OCI-LY1 (cell line): ENCODE data around the gene SLC7A14.

Experiments used
- H2AFZ ChIP-seq: fragments of 200-600 bp; sonication (generic), shearing (Covaris generic); 2 replicates; pipeline ENCODE4 v1.6.0; 2014; ENCODE audit warnings: antibody characterized with exemption, mild to moderate bottlenecking, low read length
- H3F3A ChIP-seq: fragments of 200-600 bp; sonication (generic), shearing (Covaris generic); 2 replicates; pipeline ENCODE4 v1.6.0; 2014; ENCODE audit warnings: mild to moderate bottlenecking, antibody characterized with exemption, low read length, moderate library complexity; ENCODE audit not compliant: insufficient read depth
- H3K27ac ChIP-seq: fragments of 200-600 bp; sonication (generic); 2 replicates; pipeline ENCODE4 v1.5.1; 2014; ENCODE audit warnings: low read length, mixed run types, mild to moderate bottlenecking, low read depth; ENCODE audit not compliant: poor library complexity, severe bottlenecking
- H3K27me3 ChIP-seq: fragments of 200-600 bp; sonication (generic); 2 replicates; pipeline ENCODE4 v1.6.0; 2014; ENCODE audit warnings: antibody characterized with exemption, mild to moderate bottlenecking, low read length, moderate library complexity; ENCODE audit not compliant: insufficient read depth
- H3K36me3 ChIP-seq: fragments of 200-600 bp; sonication (generic); 2 replicates; pipeline ENCODE4 v1.6.1; 2014; ENCODE audit warnings: mild to moderate bottlenecking, antibody characterized with exemption, low read length, moderate library complexity, mixed read lengths; ENCODE audit not compliant: insufficient read depth
- H3K4me1 ChIP-seq: fragments of 200-600 bp; sonication (generic); 2 replicates; pipeline ENCODE4 v1.5.1; 2014; ENCODE audit warnings: mild to moderate bottlenecking, low read length, moderate library complexity; ENCODE audit not compliant: insufficient read depth, severe bottlenecking
- H3K4me2 ChIP-seq: fragments of 200-600 bp; sonication (generic), shearing (Covaris generic); 2 replicates; pipeline ENCODE4 v1.6.1; 2014; ENCODE audit warnings: low read length
- H3K4me3 ChIP-seq: fragments of 200-600 bp; sonication (generic); 2 replicates; pipeline ENCODE4 v1.5.1; 2014; ENCODE audit warnings: low read length, low read depth, mild to moderate bottlenecking, mixed read lengths; ENCODE audit not compliant: poor library complexity, severe bottlenecking
- H3K79me2 ChIP-seq: fragments of 200-600 bp; shearing (Covaris generic); 2 replicates; pipeline ENCODE4 v1.6.1; 2016; ENCODE audit warnings: mixed run types, low read length, mixed read lengths; ENCODE audit not compliant: insufficient read depth
- H3K9ac ChIP-seq: fragments of 200-600 bp; sonication (generic), shearing (Covaris generic); 2 replicates; pipeline ENCODE4 v1.6.1; 2014; ENCODE audit warnings: mild to moderate bottlenecking, low read length, mixed read lengths
- H3K9me2 ChIP-seq: fragments of 200-600 bp; sonication (generic), shearing (Covaris generic); 2 replicates; pipeline ENCODE4 v1.6.1; 2014; ENCODE audit warnings: low read depth, mild to moderate bottlenecking, low read length, mixed read lengths
- H3K9me3 ChIP-seq: fragments of 200-600 bp; shearing (Covaris generic); 2 replicates; pipeline ENCODE4 v1.6.1; 2014; ENCODE audit warnings: low read length, mixed read lengths
- H4K20me1 ChIP-seq: fragments of 200-600 bp; sonication (generic), shearing (Covaris generic); 2 replicates; pipeline ENCODE4 v1.6.0; 2016; ENCODE audit warnings: mild to moderate bottlenecking, low read length; ENCODE audit not compliant: insufficient read depth
- EZH2 ChIP-seq: fragments of 200-600 bp; sonication (generic), shearing (Covaris generic); IDR thresholded peaks from 2 replicates; pipeline ENCODE4 v1.8.0; 2017; ENCODE audit warnings: borderline replicate concordance, mixed run types, mild to moderate bottlenecking, antibody characterized with exemption, low read length, moderate library complexity, mixed read lengths
- TF ChIP-seq, protein P1 (sequence below): fragments of 200-600 bp; sonication (generic), shearing (Covaris generic); IDR thresholded peaks from 2 replicates; pipeline ENCODE4 v1.5.1; 2017; ENCODE audit warnings: mild to moderate bottlenecking, antibody characterized with exemption, low read length, moderate library complexity, mixed read lengths

Gene SLC7A14

DNA sequence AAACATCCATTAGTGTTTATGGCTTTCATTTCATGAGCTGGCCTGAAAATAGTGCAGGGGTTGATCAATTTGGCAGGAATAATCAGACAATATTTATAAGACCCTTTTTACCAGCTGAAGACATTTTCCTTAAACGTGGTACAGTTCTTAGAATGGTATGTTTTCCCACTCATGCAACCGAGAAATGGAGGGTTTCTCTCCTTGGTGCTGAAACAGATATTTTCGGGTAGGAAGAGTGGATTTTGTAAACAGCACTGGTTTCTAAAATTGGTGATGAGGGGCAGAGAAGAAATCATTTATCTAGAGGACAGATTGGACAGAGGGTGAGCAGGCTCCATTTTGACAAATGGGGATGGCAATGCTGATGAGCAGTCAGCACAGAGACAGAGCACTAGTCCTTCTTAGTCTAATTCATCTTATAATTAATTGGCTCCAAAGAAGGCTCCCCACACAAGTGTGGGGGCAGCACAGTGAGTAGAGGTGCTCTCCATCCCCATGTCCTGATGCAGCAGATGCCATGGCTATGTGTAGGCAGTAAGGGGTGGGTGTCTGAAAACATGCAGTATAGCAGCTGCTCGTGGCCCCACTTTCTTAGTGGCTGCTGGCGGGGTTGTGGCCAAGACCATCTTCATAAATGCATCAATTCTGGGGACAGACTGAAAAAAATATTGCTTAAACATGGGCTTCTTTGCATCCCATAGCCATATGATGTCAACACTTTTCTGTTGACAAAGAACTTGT, 18.1 kb upstream of the SLC7A14 start:
- no peaks in the 10 kb centered on the region for H3K36me3 ChIP-seq
- no peaks in the 10 kb centered on the region for H3K79me2 ChIP-seq
- H3K4me2 ChIP-seq = no peak overlapping the region
- H3K9me3 ChIP-seq = no peaks in the 10 kb centered on the region
- no peaks in the 10 kb centered on the region for H3K4me1 ChIP-seq
- no peak overlapping the region for H3K9ac ChIP-seq
- no peaks in the 10 kb centered on the region for H3F3A ChIP-seq
- H3K27ac ChIP-seq = no peak overlapping the region
- no peaks in the 10 kb centered on the region for H3K27me3 ChIP-seq
- no peak overlapping the region for H2AFZ ChIP-seq
- no peak overlapping the region for H3K4me3 ChIP-seq
- TF ChIP-seq EZH2 = no peak
- TF ChIP-seq, protein P1, sequence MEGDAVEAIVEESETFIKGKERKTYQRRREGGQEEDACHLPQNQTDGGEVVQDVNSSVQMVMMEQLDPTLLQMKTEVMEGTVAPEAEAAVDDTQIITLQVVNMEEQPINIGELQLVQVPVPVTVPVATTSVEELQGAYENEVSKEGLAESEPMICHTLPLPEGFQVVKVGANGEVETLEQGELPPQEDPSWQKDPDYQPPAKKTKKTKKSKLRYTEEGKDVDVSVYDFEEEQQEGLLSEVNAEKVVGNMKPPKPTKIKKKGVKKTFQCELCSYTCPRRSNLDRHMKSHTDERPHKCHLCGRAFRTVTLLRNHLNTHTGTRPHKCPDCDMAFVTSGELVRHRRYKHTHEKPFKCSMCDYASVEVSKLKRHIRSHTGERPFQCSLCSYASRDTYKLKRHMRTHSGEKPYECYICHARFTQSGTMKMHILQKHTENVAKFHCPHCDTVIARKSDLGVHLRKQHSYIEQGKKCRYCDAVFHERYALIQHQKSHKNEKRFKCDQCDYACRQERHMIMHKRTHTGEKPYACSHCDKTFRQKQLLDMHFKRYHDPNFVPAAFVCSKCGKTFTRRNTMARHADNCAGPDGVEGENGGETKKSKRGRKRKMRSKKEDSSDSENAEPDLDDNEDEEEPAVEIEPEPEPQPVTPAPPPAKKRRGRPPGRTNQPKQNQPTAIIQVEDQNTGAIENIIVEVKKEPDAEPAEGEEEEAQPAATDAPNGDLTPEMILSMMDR = no peak
- no peaks in the 10 kb centered on the region for H4K20me1 ChIP-seq
- no peaks in the 10 kb centered on the region for H3K9me2 ChIP-seq

DNA sequence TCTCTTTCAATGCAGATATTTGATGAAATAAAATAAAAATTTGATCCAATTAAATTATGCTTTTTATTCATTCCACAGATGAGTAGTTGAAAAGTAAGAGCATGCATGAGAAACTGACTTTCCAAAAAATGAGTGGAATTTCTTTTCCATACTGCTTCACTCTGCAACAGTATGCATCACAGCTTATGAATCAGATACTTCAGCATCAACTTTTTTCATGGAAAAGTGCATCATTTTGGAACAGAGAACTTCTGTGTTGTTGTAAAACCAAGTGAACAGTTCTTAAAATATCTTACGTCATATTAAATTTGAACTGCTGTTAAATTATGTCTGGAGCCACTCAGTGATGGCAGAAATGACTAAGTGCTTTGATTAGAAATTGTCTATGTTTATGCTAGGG, 16.7 kb upstream of the SLC7A14 start:
- Histone ChIP-seq H3K9me3 (no peaks in the 10 kb centered on the region), H3K4me2 (no peak overlapping the region), H3K36me3 (no peaks in the 10 kb centered on the region), H3K4me1 (no peaks in the 10 kb centered on the region), H4K20me1 (no peaks in the 10 kb centered on the region), H3K9me2 (no peaks in the 10 kb centered on the region), H3K27me3 (no peaks in the 10 kb centered on the region), H3F3A (no peaks in the 10 kb centered on the region), H3K9ac (no peak overlapping the region), H3K79me2 (no peaks in the 10 kb centered on the region), H2AFZ (no peak overlapping the region), H3K27ac (no peak overlapping the region), H3K4me3 (no peak overlapping the region)
- TF ChIP-seq EZH2 = no peak
- TF ChIP-seq, protein P1 = no peak

DNA sequence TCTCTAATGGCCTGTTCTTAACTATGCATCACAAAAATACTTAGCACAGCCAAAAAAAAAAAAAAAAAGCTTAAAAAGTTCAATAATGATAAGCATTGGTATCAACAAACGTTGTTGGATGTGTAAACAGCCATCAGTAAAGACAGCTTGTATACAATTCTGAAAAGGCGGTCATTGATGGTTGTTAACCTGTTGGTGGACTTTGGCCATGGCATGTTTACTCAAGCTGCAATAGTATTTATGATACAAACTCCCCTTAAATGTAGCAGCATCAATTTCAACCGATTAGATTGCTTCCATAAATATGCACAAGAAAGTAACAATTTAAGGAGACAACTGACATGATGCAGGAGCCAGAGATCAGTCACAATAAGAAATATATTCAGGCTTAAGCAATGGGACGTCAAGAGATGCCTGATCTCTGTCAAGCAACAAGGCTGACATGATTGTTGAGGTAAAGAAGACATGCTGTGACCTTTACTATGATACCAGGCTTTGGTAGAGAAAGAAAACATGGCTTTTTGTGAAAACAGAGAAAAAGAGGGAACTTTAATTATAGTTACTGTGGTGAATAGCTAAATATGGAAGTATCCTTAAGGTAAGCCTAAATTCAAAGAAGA, 14.2 kb upstream of the SLC7A14 start:
- no peaks in the 10 kb centered on the region for H3K9me3 ChIP-seq
- H3K79me2 ChIP-seq = no peaks in the 10 kb centered on the region
- H3F3A ChIP-seq = no peaks in the 10 kb centered on the region
- no peak overlapping the region for H2AFZ ChIP-seq
- H3K27ac ChIP-seq = no peak overlapping the region
- H3K4me1 ChIP-seq = no peaks in the 10 kb centered on the region
- no peak overlapping the region for H3K9ac ChIP-seq
- no peaks in the 10 kb centered on the region for H4K20me1 ChIP-seq
- no peaks in the 10 kb centered on the region for H3K27me3 ChIP-seq
- H3K4me2 ChIP-seq = no peak overlapping the region
- TF ChIP-seq, protein P1 = no peak
- TF ChIP-seq EZH2 = no peak
- no peaks in the 10 kb centered on the region for H3K36me3 ChIP-seq
- H3K9me2 ChIP-seq = no peaks in the 10 kb centered on the region
- H3K4me3 ChIP-seq = no peak overlapping the region
